GM12873 (cell line): ENCODE measurements around the gene KDM4C.
A peak's percentile ranks its signal among the peaks of the same experiment; 100 is the strongest.

ENCODE experiments used
- TF ChIP-seq, protein P1 (sequence below): IDR thresholded peaks from 2 replicates; pipeline ENCODE4 v1.5.1; 2012; ENCODE audit warnings: low read depth, mild to moderate bottlenecking, moderate library complexity, low read length, control low read depth; ENCODE audit not compliant: insufficient read depth; ENCODE audit errors: missing control alignments

KDM4C gene

DNA sequence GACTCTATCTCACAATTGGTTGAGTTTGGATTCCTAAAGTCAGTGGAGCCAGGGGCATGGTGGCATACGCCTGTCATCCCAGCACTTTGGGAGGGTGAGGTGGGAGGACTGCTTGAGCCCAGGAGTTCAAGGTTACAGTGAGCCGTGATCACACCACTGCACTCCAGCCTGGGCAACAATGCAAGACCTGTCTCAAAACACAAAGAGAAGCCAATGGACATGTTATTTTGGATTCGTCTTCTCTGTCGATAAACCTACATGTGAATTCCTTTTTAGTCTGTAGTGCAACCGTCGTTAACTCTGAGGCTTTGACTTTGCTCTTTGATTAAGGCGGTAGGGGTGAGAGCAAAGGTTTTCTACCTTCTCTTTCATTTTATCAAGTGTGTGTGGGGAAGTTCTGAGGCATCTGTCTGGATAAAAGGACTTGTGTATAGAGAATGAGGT, 142.7 kb downstream of the KDM4C start:
- TF ChIP-seq, protein P1, sequence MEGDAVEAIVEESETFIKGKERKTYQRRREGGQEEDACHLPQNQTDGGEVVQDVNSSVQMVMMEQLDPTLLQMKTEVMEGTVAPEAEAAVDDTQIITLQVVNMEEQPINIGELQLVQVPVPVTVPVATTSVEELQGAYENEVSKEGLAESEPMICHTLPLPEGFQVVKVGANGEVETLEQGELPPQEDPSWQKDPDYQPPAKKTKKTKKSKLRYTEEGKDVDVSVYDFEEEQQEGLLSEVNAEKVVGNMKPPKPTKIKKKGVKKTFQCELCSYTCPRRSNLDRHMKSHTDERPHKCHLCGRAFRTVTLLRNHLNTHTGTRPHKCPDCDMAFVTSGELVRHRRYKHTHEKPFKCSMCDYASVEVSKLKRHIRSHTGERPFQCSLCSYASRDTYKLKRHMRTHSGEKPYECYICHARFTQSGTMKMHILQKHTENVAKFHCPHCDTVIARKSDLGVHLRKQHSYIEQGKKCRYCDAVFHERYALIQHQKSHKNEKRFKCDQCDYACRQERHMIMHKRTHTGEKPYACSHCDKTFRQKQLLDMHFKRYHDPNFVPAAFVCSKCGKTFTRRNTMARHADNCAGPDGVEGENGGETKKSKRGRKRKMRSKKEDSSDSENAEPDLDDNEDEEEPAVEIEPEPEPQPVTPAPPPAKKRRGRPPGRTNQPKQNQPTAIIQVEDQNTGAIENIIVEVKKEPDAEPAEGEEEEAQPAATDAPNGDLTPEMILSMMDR = no peak

DNA sequence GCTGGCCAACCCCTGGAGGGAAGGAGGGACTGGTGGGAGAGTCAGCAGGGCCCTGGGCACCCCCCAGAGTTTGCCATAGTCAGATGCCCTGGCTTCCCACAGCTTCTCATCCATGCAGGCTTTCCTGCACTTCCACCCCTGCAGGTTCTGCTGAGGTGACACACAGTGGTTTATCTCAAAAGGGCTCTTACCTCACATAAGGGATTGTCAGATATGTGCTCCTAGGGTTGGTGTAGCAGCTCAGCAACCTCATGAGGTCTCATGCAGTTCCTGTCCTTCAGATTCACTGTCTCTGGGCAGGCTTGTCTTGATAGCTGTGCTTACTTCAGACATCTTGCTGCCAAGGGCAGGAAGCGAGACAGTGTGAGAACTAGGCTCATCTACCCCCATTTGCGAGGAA, 143.4 kb downstream of the KDM4C start:
- TF ChIP-seq, protein P1 = no peak

DNA sequence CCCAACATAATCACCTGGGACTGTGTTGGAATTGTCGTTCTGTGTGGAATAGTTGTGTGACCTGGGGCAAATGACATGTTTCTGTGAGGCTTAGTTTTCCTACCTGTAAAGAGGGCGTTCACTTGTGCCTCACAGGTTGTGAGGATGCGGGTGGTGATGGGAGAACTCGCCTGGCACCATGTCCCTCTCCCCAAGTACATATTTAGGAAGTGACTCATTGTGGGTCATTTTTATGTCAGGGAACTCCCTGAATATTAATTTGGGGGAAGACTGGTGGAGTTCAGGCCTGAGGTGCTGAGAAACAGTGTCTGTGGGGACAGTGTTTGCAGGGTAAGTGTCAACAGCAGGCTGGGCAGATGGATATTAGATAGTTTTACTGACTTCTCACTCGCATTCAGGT, 144.7 kb downstream of the KDM4C start:
- TF ChIP-seq, protein P1 = no peak

DNA sequence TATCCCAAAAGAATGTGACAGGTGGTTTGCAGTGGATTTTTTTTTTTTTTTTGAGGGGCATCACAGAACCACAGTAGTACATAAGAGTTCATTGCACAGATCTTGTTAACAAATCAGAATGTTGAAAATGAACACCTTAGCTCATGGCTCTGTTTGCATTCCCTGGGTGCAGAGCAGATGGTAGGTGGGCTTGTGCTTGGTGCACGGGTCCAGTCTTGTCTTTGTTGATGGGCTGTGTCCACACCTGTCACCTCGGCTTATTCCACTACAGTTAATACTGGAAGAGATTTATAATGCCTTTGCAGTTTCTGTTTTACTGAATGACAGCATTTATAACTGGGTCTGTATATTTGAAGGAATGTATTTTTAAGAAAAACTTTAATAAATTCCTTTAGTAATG, 146.6 kb downstream of the KDM4C start:
- TF ChIP-seq, protein P1 = no peak

DNA sequence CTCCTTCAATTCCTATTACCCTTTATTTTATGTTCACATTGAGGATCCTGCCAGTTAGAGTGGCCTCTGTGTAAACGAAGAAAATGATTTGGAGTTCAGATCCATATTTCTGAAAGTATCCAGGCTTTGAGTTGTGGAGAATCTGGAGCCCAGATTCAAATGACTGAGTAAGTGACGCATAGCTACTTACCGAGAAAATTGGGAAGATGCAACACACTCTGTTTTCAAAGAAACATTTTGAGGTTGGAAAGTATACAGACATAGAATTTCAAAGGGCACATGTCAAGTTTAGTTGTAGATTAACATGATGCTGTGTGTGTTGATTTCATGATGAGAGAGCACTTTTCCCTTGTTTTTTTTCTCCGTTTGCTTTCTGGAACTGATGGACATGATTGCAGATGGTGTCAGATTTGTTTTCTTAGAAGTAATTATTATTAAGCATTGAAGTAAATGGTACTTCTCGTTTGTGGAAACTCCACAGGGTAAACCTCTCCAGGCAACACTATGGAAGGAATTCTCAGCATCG, 148.1 kb downstream of the KDM4C start:
- TF ChIP-seq, protein P1 = no peak

DNA sequence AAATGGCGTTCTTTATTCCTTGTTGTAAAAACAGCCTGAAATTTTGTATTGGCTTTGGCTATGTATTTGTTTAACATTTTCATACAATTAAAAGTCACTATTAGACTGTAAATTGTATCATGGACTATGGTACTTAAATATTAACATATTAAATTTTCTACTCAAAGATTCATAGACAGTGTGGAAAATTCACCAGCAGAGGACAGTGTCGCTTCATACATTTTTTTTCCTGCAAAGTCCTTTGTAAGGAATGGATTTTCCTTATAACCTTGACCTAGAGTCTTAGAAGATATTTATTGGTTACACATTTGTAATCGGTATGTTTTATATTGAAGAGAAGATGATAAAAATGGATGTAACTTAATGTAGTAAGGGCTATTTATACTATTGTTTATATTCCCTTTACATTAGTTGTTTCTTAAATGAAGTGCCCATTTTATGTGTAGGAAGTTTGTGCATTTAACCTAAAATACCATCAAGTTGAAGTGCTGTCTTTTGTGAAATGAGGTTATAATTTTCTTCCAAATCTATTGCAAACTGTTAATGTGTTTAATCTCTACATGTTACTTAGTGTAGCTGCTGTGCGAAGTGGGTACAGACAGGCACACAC, 150.1 kb downstream of the KDM4C start:
- TF ChIP-seq, protein P1 = peak; percentile 30

DNA sequence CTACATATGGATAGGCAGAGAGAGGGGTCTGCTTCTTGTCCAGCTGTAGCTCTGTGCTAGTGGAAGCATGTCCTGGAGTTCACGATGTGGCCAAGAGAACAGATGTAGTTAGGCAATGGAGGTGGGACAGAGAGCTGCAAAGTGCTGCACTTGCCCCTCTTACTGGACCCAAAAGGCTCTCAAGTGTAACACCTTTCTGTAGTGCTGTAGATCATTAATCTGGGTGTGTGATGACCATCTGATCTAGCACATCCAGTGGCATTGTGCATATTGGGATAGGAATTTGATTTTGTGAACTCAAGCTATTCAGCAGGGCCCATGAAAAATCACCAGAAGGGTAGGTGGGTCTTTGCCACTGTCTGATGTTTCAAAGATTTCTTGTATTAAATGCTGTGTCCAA, 151.4 kb downstream of the KDM4C start:
- TF ChIP-seq, protein P1 = no peak
